GM13977 (cell line): ENCODE measurements around the gene RAD51B.

Experiments used
- DNase-seq: peaks from one replicate; pipeline ENCODE4 v3.0.0; 2012; ENCODE audit warnings: low spot score
- in situ Hi-C: fragments of 300-500 bp; cut with MboI; formaldehyde crosslinking; loops from one replicate; pipeline ENCODE4 v1.12.0; 2022; ENCODE audit warnings: low sequenced_read_pairs, low pct_unique_long_range_greater_than_20kb, mixed read lengths, inconsistent platforms; ENCODE audit not compliant: unreplicated experiment
- TF ChIP-seq, protein P1 (sequence below): IDR thresholded peaks from 2 replicates; pipeline ENCODE4 v1.5.1; 2012; ENCODE audit warnings: mild to moderate bottlenecking, control low read depth; ENCODE audit not compliant: insufficient read depth; ENCODE audit errors: extremely low read depth, missing control alignments

Gene RAD51B

DNA sequence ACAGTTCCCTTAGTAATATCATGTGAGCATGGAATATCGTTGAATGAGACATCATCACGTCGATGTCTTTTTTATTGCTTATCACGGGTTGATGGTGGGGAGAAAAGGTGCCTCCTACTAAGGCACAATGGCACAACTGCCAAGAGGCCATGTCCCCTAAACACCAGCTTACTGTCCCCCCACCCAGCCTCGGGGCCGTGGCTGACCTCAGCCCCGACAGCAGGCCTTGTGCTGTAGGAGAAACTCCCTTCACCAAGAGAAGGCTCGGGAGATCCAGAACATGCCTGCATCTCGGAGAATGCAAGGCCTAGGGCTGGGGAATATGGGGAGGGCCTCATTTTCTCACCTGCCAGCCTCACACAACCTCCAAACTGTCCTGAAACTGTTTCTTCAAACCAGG, 950.5 kb downstream of the RAD51B start:
- TF ChIP-seq, protein P1, sequence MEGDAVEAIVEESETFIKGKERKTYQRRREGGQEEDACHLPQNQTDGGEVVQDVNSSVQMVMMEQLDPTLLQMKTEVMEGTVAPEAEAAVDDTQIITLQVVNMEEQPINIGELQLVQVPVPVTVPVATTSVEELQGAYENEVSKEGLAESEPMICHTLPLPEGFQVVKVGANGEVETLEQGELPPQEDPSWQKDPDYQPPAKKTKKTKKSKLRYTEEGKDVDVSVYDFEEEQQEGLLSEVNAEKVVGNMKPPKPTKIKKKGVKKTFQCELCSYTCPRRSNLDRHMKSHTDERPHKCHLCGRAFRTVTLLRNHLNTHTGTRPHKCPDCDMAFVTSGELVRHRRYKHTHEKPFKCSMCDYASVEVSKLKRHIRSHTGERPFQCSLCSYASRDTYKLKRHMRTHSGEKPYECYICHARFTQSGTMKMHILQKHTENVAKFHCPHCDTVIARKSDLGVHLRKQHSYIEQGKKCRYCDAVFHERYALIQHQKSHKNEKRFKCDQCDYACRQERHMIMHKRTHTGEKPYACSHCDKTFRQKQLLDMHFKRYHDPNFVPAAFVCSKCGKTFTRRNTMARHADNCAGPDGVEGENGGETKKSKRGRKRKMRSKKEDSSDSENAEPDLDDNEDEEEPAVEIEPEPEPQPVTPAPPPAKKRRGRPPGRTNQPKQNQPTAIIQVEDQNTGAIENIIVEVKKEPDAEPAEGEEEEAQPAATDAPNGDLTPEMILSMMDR: no peak
- in situ Hi-C loops: no loop called here

DNA sequence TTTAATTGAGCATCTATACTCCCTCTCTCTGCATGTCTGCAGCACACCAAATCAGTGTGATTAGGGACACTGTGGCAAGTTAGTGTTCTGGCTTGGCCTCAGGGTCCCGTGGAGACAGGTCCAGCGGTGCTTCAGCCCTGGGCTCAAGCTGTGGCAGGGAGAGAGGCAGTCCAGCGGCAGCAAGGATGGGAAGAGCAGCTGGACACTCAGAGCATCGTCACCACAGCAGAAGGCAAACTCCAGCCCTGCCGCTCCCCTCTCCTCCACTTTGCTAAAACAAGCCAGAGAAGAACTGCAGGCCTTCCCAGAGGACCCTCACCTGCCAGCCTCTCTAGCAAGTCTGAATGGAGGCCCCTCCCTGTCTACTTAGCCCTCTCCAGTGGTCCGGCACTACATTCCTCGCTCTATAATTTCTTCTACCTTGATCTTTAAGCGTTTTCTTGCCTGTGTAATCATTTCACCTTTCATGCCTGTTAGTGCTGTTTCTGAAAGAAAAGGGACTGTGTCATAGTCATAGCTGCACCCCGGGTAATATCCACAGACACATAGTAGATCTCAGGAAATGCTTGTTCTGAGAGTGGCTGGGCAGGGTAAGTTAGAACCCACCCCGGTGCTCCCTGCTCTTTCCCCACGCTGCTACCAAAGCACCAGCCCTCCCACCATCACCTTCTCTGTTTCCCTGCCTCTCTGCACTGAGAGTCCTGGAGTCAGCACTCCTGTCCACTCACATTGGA, 951.1 kb downstream of the RAD51B start:
- in situ Hi-C loops: no loop called here
- TF ChIP-seq, protein P1: no peak
- no peak for DNase-seq

More for the DNA sequence above, 950.5 kb downstream of the RAD51B start:
- DNase-seq: no peak

DNA sequence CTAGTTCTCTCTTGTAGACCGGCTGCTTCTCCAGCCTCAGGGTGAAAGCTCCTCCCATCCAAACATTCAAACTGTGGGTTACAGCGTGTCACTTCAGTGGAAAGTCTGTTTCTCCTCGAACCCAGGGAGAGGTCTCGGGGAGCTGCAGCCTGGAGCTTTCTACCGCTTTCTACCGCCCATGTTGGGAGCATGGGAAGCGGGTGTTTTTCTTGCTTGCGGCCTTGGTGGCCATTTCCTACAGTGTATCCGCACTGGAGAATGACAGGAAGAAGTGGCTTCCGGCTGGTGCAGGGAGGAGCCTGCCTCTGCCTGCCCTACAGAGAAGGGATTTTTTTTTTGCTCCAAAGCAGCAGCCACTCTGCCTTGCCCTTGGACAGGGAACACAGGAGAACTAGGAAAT, 952.1 kb downstream of the RAD51B start:
- no peak for DNase-seq
- in situ Hi-C loops: no loop called here
- TF ChIP-seq, protein P1: no peak

DNA sequence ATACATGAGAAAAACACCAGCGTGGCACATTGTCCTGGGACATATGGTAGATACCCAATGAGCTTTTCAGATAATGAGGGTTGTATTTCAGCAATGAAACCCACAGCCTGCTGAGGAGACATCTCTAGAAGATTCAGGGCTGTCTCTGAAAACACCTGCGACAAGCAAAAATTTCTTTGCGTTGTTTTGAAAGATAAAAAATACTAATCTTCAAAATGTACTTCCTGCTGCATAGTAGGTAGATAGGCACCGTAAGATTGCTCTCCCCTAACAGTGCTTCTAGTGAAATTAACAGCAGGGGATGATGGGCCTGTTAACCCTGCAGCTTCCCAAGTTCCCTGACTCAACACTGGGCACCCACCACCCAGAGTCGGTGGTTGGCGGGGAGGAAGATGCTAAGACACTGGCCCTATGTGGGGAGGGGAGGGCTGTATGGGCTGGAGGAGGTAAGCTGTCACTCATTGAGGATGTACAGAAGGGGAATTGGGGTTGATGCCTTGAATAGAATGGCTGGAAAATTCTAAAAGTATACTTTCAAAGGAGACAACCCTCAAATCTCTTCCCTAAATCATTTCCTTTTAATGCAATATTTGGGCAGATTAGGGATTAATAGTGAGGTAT, 953.3 kb downstream of the RAD51B start:
- no peak for DNase-seq
- in situ Hi-C loops: no loop called here
- TF ChIP-seq, protein P1: no peak

DNA sequence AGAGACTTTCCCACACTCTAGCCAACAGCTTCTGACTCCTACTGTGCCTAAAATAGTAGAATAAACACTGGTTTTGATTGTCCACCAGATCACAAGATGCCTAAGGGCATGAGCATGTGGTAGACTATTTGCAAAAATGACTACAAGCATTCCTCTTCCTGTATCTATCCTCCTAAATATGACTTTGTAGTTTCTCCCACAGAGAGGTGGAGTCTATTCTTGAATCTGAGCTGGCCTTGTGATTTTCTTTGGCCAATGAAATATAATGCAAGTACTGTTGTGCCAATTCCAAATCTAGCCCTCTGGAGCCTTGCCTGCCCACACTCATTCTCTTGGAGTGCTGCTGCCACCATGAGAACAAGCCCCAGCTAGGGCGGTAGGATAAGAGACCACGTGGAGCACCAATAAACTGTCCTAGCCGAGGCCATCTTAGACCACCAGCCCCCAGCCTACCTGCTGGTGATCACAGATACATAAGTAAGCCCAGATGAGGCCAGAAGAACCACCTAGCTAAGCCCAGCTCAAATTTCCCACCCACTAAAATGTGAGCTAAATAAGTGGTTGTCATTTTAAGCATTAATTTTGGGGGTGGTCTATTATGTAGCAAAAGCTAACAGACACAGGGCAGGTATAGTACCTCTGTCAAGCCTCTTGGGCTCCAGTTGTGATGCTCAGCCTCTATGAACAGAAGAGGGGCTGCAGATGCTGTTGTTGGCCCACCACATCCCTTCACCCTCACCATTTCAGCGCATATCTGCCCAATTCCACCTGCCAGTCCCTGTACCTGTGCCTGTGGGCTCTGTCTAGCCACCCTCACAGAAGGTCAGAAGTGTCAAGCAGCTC, 955.4 kb downstream of the RAD51B start:
- in situ Hi-C loops: no loop called here
- DNase-seq: no peak
- TF ChIP-seq, protein P1: no peak

DNA sequence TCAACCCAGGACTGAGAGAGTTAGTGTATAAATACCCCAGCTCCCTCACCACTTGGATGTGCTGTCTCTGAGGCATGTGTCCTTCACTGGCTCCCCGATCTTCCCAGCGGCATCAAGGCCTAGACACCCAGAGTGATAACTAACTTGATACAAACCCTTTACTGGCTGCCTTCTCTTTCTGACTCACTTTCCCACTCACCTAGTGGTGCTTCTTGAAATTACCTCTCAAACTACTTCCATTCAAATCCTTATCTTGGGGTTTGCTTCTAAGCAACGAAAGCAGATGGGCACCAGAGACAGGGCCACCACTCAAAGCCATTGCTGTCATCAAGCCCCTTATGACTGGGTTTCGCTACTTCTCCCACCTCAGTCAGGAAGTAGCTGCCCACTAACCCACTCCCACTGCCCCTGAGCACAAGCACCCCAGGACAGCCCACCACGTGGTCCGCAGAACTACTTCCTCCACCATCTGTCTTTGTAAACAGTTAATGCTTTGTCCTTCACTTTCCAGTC, 956.1 kb downstream of the RAD51B start:
- TF ChIP-seq, protein P1: peak; percentile 32
- in situ Hi-C loops: no loop called here
- DNase-seq: no peak
